Neuronal stem cell (in vitro differentiated cells): ENCODE data around the gene ATP6V0D1.
"Not testable (repeated sequence)": the region's sequence is repeated elsewhere in the genome, so short reads cannot be mapped to it uniquely, and the experiment has no call there.

Experiments used
- DNase-seq: peaks from one replicate; pipeline ENCODE4 v3.0.0-alpha.2; 2013; ENCODE audit warnings: low spot score
- H2AFZ ChIP-seq: one replicate; pipeline ENCODE4 v1.6.1; 2013; ENCODE audit warnings: mild to moderate bottlenecking, low read length, inconsistent platforms
- H2AK5ac ChIP-seq: 2 replicates; pipeline ENCODE4 v1.6.1; 2013; ENCODE audit warnings: low read depth, mild to moderate bottlenecking, inconsistent platforms, low read length, moderate library complexity, mixed read lengths
- H2BK120ac ChIP-seq: 2 replicates; pipeline ENCODE4 v1.6.1; 2013; ENCODE audit warnings: low read depth, mild to moderate bottlenecking, inconsistent platforms, low read length, moderate library complexity, mixed read lengths
- H2BK12ac ChIP-seq: one replicate; pipeline ENCODE4 v1.6.1; 2013; ENCODE audit warnings: low read length, inconsistent platforms
- H2BK15ac ChIP-seq: 2 replicates; pipeline ENCODE4 v1.6.1; 2013; ENCODE audit warnings: mild to moderate bottlenecking, low read length, inconsistent platforms, mixed read lengths
- H2BK5ac ChIP-seq: one replicate; pipeline ENCODE4 v1.6.1; 2013; ENCODE audit warnings: inconsistent platforms, mild to moderate bottlenecking, low read length, moderate library complexity
- H3K14ac ChIP-seq: one replicate; pipeline ENCODE4 v1.6.1; 2013; ENCODE audit warnings: low read length, inconsistent platforms
- H3K18ac ChIP-seq: 2 replicates; pipeline ENCODE4 v1.6.1; 2013; ENCODE audit warnings: low read length, inconsistent platforms
- H3K23ac ChIP-seq: 2 replicates; pipeline ENCODE4 v1.6.1; 2013; ENCODE audit warnings: low read depth, mild to moderate bottlenecking, mixed read lengths, low read length, inconsistent platforms; ENCODE audit not compliant: poor library complexity
- H3K27ac ChIP-seq: replicated peaks from 3 replicates; pipeline ENCODE4 v1.5.1; 2013; ENCODE audit warnings: low read length, inconsistent platforms
- H3K27me3 ChIP-seq, 3 experiments: 2 replicates each; pipeline ENCODE4 v1.6.1; 2013; ENCODE audit warnings: low read length in 3 of 3, mild to moderate bottlenecking in 2 of 3, inconsistent platforms in 1 of 3, low read depth in 1 of 3, mixed read lengths in 1 of 3, moderate library complexity in 1 of 3; ENCODE audit not compliant: control insufficient read depth in 3 of 3, insufficient read depth in 3 of 3
- H3K36me3 ChIP-seq, 2 donors: replicated peaks in 1 of 2; 2 replicates each; pipeline ENCODE4 v1.6.1; 2013; ENCODE audit warnings: low read length in 2 of 2; ENCODE audit not compliant: control insufficient read depth in 2 of 2, insufficient read depth in 2 of 2
- H3K4ac ChIP-seq: 2 replicates; pipeline ENCODE4 v1.6.1; 2013; ENCODE audit warnings: inconsistent platforms, mild to moderate bottlenecking, low read length, moderate library complexity
- H3K4me1 ChIP-seq, 2 donors: 1 replicate in 1 of 2; 2 replicates in 1 of 2; pipeline ENCODE4 v1.6.1; 2013; ENCODE audit warnings: low read length in 2 of 2, low read depth in 1 of 2; ENCODE audit not compliant: control insufficient read depth in 2 of 2, insufficient read depth in 1 of 2
- H3K4me2 ChIP-seq: one replicate; pipeline ENCODE4 v1.6.1; 2013; ENCODE audit warnings: mild to moderate bottlenecking, low read length, inconsistent platforms; ENCODE audit not compliant: insufficient read depth, poor library complexity, severe bottlenecking
- H3K4me3 ChIP-seq, 2 donors: 2 replicates each; pipeline ENCODE4 v1.5.1; 2013; ENCODE audit warnings: low read length in 2 of 2, mild to moderate bottlenecking in 2 of 2, inconsistent platforms in 1 of 2, moderate library complexity in 1 of 2
- H3K79me1 ChIP-seq: one replicate; pipeline ENCODE4 v1.6.1; 2013; ENCODE audit warnings: low read depth, mild to moderate bottlenecking, inconsistent platforms, low read length, moderate library complexity
- H3K9ac ChIP-seq: one replicate; pipeline ENCODE4 v1.6.1; 2013; ENCODE audit warnings: mild to moderate bottlenecking, low read depth, low read length, inconsistent platforms; ENCODE audit not compliant: poor library complexity
- H3K9me3 ChIP-seq, 2 donors: replicated peaks in 1 of 2; 2 replicates each; pipeline versions ENCODE3 to v1.6.1; 2013; ENCODE audit warnings: low read length in 2 of 2, mild to moderate bottlenecking in 2 of 2, inconsistent platforms in 1 of 2, low read depth in 1 of 2, mixed read lengths in 1 of 2, moderate library complexity in 1 of 2; ENCODE audit not compliant: control insufficient read depth in 2 of 2, insufficient read depth in 1 of 2
- H4K8ac ChIP-seq: one replicate; pipeline ENCODE4 v1.6.1; 2013; ENCODE audit warnings: low read depth, mild to moderate bottlenecking, inconsistent platforms, low read length, moderate library complexity
- H4K91ac ChIP-seq: one replicate; pipeline ENCODE4 v1.6.1; 2013; ENCODE audit warnings: low read length, low read depth, mild to moderate bottlenecking, inconsistent platforms; ENCODE audit not compliant: poor library complexity
- WGBS, 2 donors: extraction: QIAGEN DNeasy Blood & Tissue Kit; methylation state at CpG; one replicate each; pipeline ENCODE4 v1.1.7; 2013; ENCODE audit warnings: missing lambda C conversion rate in 2 of 2, mixed read lengths in 1 of 2; ENCODE audit not compliant: insufficient read length in 2 of 2, insufficient replicate concordance in 1 of 2; ENCODE audit errors: extremely low coverage in 2 of 2; 5-methylcytosine and 5-hydroxymethylcytosine counted together

ATP6V0D1 gene

GRCh38 chr16:67513892-67514291, 32.9 kb upstream of the ATP6V0D1 start:
- no CpG with 5 or more reads among the region's 1 CpG for WGBS, 2 donors

DNA sequence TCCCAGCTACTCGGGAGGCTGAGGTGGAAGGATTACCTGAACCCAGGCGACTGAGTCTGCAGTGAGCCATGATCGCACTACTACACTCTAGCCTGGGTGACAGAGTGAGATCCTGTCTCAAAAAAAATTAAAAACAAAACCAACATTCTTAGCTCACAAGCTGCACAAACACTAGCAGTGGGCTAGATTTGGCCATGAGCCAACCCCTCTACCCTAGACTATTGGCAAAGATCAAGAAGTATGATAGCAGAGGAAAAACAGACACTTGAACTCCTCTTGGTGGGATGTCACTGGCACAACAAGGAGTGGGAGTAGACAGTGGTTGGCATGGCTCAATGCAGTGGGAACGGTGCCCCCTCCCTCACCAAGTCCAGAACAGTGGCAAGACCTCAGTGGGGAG, 28.1 kb upstream of the ATP6V0D1 start:
- H3K4ac ChIP-seq, result peak overlapping the region; percentile 37
- H4K8ac ChIP-seq, result peak overlapping the region; percentile 43
- no peak overlapping the region for H3K23ac ChIP-seq
- H3K9me3 ChIP-seq, result no peaks in the 10 kb centered on the region
- H3K18ac ChIP-seq, result peak overlapping the region; percentile 38
- H2BK120ac ChIP-seq, result no peak overlapping the region
- H2AFZ ChIP-seq, result no peak overlapping the region
- no peaks in the 10 kb centered on the region for H3K79me1 ChIP-seq
- no peak overlapping the region for H2BK5ac ChIP-seq
- no peaks in the 10 kb centered on the region for H3K27me3 ChIP-seq
- no peak overlapping the region for H3K4me3 ChIP-seq
- no peak overlapping the region for H2BK12ac ChIP-seq
- H2AK5ac ChIP-seq, result no peak overlapping the region
- no peak overlapping the region for H3K9ac ChIP-seq
- no peaks in the 10 kb centered on the region for H3K36me3 ChIP-seq
- no peak overlapping the region for H4K91ac ChIP-seq
- no peak overlapping the region for H2BK15ac ChIP-seq
- no peak overlapping the region for H3K27ac ChIP-seq
- H3K4me2 ChIP-seq, result no peak overlapping the region
- WGBS, 2 donors, result no CpG with 5 or more reads among the region's 4 CpGs
- no peak for DNase-seq
- H3K14ac ChIP-seq, result no peak overlapping the region
- H3K4me1 ChIP-seq, result no peaks in the 10 kb centered on the region

More at GRCh38 chr16:67513892-67514291, 32.9 kb upstream of the ATP6V0D1 start:
- H3K4me1 ChIP-seq, H3K9me3 ChIP-seq, H2AFZ ChIP-seq, H2BK15ac ChIP-seq, H3K14ac ChIP-seq, H2BK120ac ChIP-seq, H3K4me3 ChIP-seq, H4K91ac ChIP-seq, H2BK12ac ChIP-seq, H3K18ac ChIP-seq, H3K4me2 ChIP-seq, H3K23ac ChIP-seq, H3K27me3 ChIP-seq, H3K36me3 ChIP-seq, H3K4ac ChIP-seq, H2AK5ac ChIP-seq, H3K27ac ChIP-seq, DNase-seq, H3K9ac ChIP-seq, H2BK5ac ChIP-seq, H4K8ac ChIP-seq, H3K79me1 ChIP-seq: not testable (repeated sequence)

DNA sequence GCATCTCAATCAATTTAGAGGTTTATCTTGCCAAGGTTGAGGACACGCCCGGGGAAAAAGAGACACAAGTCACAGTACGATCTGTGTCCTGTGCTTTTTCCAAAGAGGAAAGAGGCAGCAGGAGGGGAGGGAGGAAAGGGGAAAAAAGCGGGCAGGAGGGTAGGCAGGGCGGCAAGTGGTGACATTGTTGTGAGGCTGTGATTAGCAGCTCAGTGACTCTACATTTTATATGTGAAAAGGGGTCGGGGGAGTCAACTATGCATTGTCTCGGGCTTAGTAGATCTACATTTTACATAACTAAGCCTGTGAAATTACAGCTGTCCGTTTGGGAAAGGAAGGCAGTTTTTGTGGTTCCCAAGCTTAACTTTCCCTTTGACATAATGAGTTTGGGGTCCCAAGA, 25.5 kb upstream of the ATP6V0D1 start:
- H3K27me3 ChIP-seq, result no peaks in the 10 kb centered on the region
- H2BK120ac ChIP-seq, result no peak overlapping the region
- no peak overlapping the region for H4K91ac ChIP-seq
- H3K4me3 ChIP-seq, result no peak overlapping the region
- no peak overlapping the region for H2BK15ac ChIP-seq
- H3K18ac ChIP-seq, result no peak overlapping the region
- H3K79me1 ChIP-seq, result no peaks in the 10 kb centered on the region
- H3K23ac ChIP-seq, result no peak overlapping the region
- WGBS, 2 donors, result no CpG with 5 or more reads among the region's 8 CpGs
- H3K9ac ChIP-seq, result no peak overlapping the region
- H3K4ac ChIP-seq, result no peak overlapping the region
- H2AK5ac ChIP-seq, result no peak overlapping the region
- H3K4me2 ChIP-seq, result no peak overlapping the region
- no peaks in the 10 kb centered on the region for H3K9me3 ChIP-seq
- H3K27ac ChIP-seq, result no peak overlapping the region
- H4K8ac ChIP-seq, result no peak overlapping the region
- no peak overlapping the region for H2BK5ac ChIP-seq
- H3K4me1 ChIP-seq, result no peaks in the 10 kb centered on the region
- H2BK12ac ChIP-seq, result no peak overlapping the region
- no peak overlapping the region for H3K14ac ChIP-seq
- no peaks in the 10 kb centered on the region for H3K36me3 ChIP-seq
- DNase-seq, result no peak
- no peak overlapping the region for H2AFZ ChIP-seq

GRCh38 chr16:67504031-67505021, 23.4 kb upstream of the ATP6V0D1 start:
- H3K79me1 ChIP-seq, result no peaks in the 10 kb centered on the region
- H2BK5ac ChIP-seq, result no peak overlapping the region
- no peak overlapping the region for H4K91ac ChIP-seq
- no peak overlapping the region for H2BK12ac ChIP-seq
- H2BK120ac ChIP-seq, result no peak overlapping the region
- H3K4me3 ChIP-seq, result no peak overlapping the region
- no peak overlapping the region for H3K14ac ChIP-seq
- H3K23ac ChIP-seq, result no peak overlapping the region
- H2BK15ac ChIP-seq, result no peak overlapping the region
- no peak overlapping the region for H3K9ac ChIP-seq
- no peak overlapping the region for H3K27ac ChIP-seq
- no peaks in the 10 kb centered on the region for H3K27me3 ChIP-seq
- H3K18ac ChIP-seq, result no peak overlapping the region
- no peaks in the 10 kb centered on the region for H3K4me1 ChIP-seq
- H3K36me3 ChIP-seq, result no peaks in the 10 kb centered on the region
- H2AK5ac ChIP-seq, result no peak overlapping the region
- no peak for DNase-seq
- WGBS, 2 donors, result no CpG with 5 or more reads among the region's 9 CpGs
- no peak overlapping the region for H2AFZ ChIP-seq
- H3K9me3 ChIP-seq, result no peaks in the 10 kb centered on the region
- no peak overlapping the region for H3K4me2 ChIP-seq
- H3K4ac ChIP-seq, result no peak overlapping the region
- H4K8ac ChIP-seq, result no peak overlapping the region
